Measurements from ENCODE around the gene CEACAM19. TPM values are rescaled to one million over a fixed set of nuclear protein-coding genes. Genes with fewer than 3 reads are reported as not detected.
A peak's percentile ranks its signal among the peaks of the same experiment; 100 is the strongest.

CEACAM19 gene
- total RNA-seq, 1 experiment from 2014 or later = 0.17 TPM

GRCh38 chr19:44725251-44725650, 54.0 kb downstream of the CEACAM19 start:
- peak; percentile 79 for DNase-seq
- Histone ChIP-seq H3K27me3 (ENCODE audit: control insufficient read depth, insufficient read depth, low read length) (peaks cover 2% of the 10 kb centered on the region; the same call in 1 of the 2 replicates), H3K4me3 (ENCODE audit: insufficient read depth, low read depth, low read length) (no peak overlapping the region), H3K36me3 (replicated peaks; ENCODE audit: control insufficient read depth, insufficient read depth, low read length) (no peaks in the 10 kb centered on the region)

- peaks cover 2% of the 10 kb centered on the region; the same call in 1 of the 2 replicates for H3K27me3 ChIP-seq (ENCODE audit: control insufficient read depth, insufficient read depth, low read length)
These were observed 54.4 kb downstream of the CEACAM19 start for GRCh38 chr19:44725684-44726083.

GRCh38 chr19:44726465-44726864, 55.2 kb downstream of the CEACAM19 start:
- H3K27me3 ChIP-seq (ENCODE audit: control insufficient read depth, insufficient read depth, low read length) = peaks cover 2% of the 10 kb centered on the region; the same call in 1 of the 2 replicates
- H3K36me3 ChIP-seq (replicated peaks; ENCODE audit: control insufficient read depth, insufficient read depth, low read length) = no peaks in the 10 kb centered on the region
- no peak overlapping the region for H3K4me3 ChIP-seq (ENCODE audit: insufficient read depth, low read depth, low read length)
- no peak for DNase-seq

More at GRCh38 chr19:44725684-44726083, 54.4 kb downstream of the CEACAM19 start:
- no peak for DNase-seq
- no peaks in the 10 kb centered on the region for H3K36me3 ChIP-seq (replicated peaks; ENCODE audit: control insufficient read depth, insufficient read depth, low read length)
- no peak overlapping the region for H3K4me3 ChIP-seq (ENCODE audit: insufficient read depth, low read depth, low read length)

- DNase-seq = no peak
- no peaks in the 10 kb centered on the region for H3K36me3 ChIP-seq (replicated peaks; ENCODE audit: control insufficient read depth, insufficient read depth, low read length)
- peaks cover 2% of the 10 kb centered on the region; the same call in 1 of the 2 replicates for H3K27me3 ChIP-seq (ENCODE audit: control insufficient read depth, insufficient read depth, low read length)
- H3K4me3 ChIP-seq (ENCODE audit: insufficient read depth, low read depth, low read length) = no peak overlapping the region
These were observed 56.9 kb downstream of the CEACAM19 start for GRCh38 chr19:44728178-44728577.

GRCh38 chr19:44729516-44730033, 58.3 kb downstream of the CEACAM19 start:
- DNase-seq = no peak
- peaks cover 2% of the 10 kb centered on the region; the same call in 1 of the 2 replicates for H3K27me3 ChIP-seq (ENCODE audit: control insufficient read depth, insufficient read depth, low read length)
- H3K4me3 ChIP-seq (ENCODE audit: insufficient read depth, low read depth, low read length) = no peak overlapping the region
- H3K36me3 ChIP-seq (replicated peaks; ENCODE audit: control insufficient read depth, insufficient read depth, low read length) = no peaks in the 10 kb centered on the region

GRCh38 chr19:44731081-44731480, 59.8 kb downstream of the CEACAM19 start:
- Histone ChIP-seq H3K27me3 (ENCODE audit: control insufficient read depth, insufficient read depth, low read length) (no peaks in the 10 kb centered on the region), H3K4me3 (ENCODE audit: insufficient read depth, low read depth, low read length) (no peak overlapping the region), H3K36me3 (replicated peaks; ENCODE audit: control insufficient read depth, insufficient read depth, low read length) (no peaks in the 10 kb centered on the region)
- DNase-seq = no peak

- no peak for DNase-seq
- no peaks in the 10 kb centered on the region for H3K27me3 ChIP-seq (ENCODE audit: control insufficient read depth, insufficient read depth, low read length)
- no peak overlapping the region for H3K4me3 ChIP-seq (ENCODE audit: insufficient read depth, low read depth, low read length)
- H3K36me3 ChIP-seq (replicated peaks; ENCODE audit: control insufficient read depth, insufficient read depth, low read length) = no peaks in the 10 kb centered on the region
These were observed 60.3 kb downstream of the CEACAM19 start for GRCh38 chr19:44731622-44732021.

GRCh38 chr19:44732235-44733014, 61.1 kb downstream of the CEACAM19 start:
- H3K36me3 ChIP-seq (replicated peaks; ENCODE audit: control insufficient read depth, insufficient read depth, low read length) = no peaks in the 10 kb centered on the region
- no peak for DNase-seq
- H3K4me3 ChIP-seq (ENCODE audit: insufficient read depth, low read depth, low read length) = no peak overlapping the region
- H3K27me3 ChIP-seq (ENCODE audit: control insufficient read depth, insufficient read depth, low read length) = no peaks in the 10 kb centered on the region

Other genes starting within 250 kb of the CEACAM19 start
- 0.03 and 0.18 TPM in 2 replicates for gene ZNF229, start 223.0 kb upstream of the CEACAM19 start, total RNA-seq (2014; rRNA removed; shearing (Covaris generic))
- gene ZNF180, start 171.0 kb upstream of the CEACAM19 start, total RNA-seq (2014; rRNA removed; shearing (Covaris generic)) = 7.1 and 8.7 TPM in 2 replicates
- not detected in 2 replicates for gene CEACAM20, start 141.8 kb upstream of the CEACAM19 start, total RNA-seq (2014; rRNA removed; shearing (Covaris generic))
- not detected in 2 replicates for gene IGSF23, start 57.9 kb upstream of the CEACAM19 start, total RNA-seq (2014; rRNA removed; shearing (Covaris generic))
- 42.3 and 49.0 TPM in 2 replicates for gene PVR, start 27.6 kb upstream of the CEACAM19 start, total RNA-seq (2014; rRNA removed; shearing (Covaris generic))
- gene CEACAM16, start 27.7 kb downstream of the CEACAM19 start, total RNA-seq (2014; rRNA removed; shearing (Covaris generic)) = not detected in 2 replicates
- 7.3 and 8.3 TPM in 2 replicates for gene BCL3, start 77.2 kb downstream of the CEACAM19 start, total RNA-seq (2014; rRNA removed; shearing (Covaris generic))
- gene CBLC, start 106.4 kb downstream of the CEACAM19 start, total RNA-seq (2014; rRNA removed; shearing (Covaris generic)) = 15.3 and 16.3 TPM in 2 replicates
- 23.9 and 24.2 TPM in 2 replicates for gene BCAM, start 137.6 kb downstream of the CEACAM19 start, total RNA-seq (2014; rRNA removed; shearing (Covaris generic))
- gene NECTIN2, start 174.8 kb downstream of the CEACAM19 start, total RNA-seq (2014; rRNA removed; shearing (Covaris generic)) = 152 and 207 TPM in 2 replicates
- gene TOMM40, start 219.8 kb downstream of the CEACAM19 start, total RNA-seq (2014; rRNA removed; shearing (Covaris generic)) = 160 and 204 TPM in 2 replicates
- 826 and 994 TPM in 2 replicates for gene APOE, start 234.3 kb downstream of the CEACAM19 start, total RNA-seq (2014; rRNA removed; shearing (Covaris generic))
- 65.6 and 139 TPM in 2 replicates for gene APOC1, start 243.1 kb downstream of the CEACAM19 start, total RNA-seq (2014; rRNA removed; shearing (Covaris generic))